HEK293 (cell line): ENCODE measurements around the gene EXOSC1.

Experiments
- CTCF ChIA-PET: fragments of 350-600 bp; formaldehyde crosslinking; extraction: SDS; loops from one replicate; lab custom pipeline; 2021; ENCODE audit warnings: antibody characterized with exemption; lab: Yijun Ruan, JAX
- POLR2A ChIA-PET: fragments of 300-600 bp; formaldehyde crosslinking; extraction: SDS; loops from one replicate; lab custom pipeline; 2020; ENCODE audit warnings: antibody characterized with exemption, inconsistent platforms; lab: Yijun Ruan, JAX
- H3K27ac ChIP-seq: fragments of 200-500 bp; sonication (Bioruptor generic); 2 replicates; pipeline ENCODE4 v1.5.1; 2014; ENCODE audit warnings: low read depth, low read length, control low read depth, inconsistent platforms; ENCODE audit errors: extremely low read depth
- H3K36me3 ChIP-seq, 2 experiments: fragments of 200-500 bp in 1 of 2; sonication (Bioruptor generic) in 1 of 2; 1 replicate in 1 of 2; 2 replicates in 1 of 2; pipeline ENCODE4 v1.5.1; 2014 to 2017; ENCODE audit warnings: inconsistent platforms in 2 of 2, low read length in 2 of 2; ENCODE audit not compliant: control insufficient read depth in 2 of 2, insufficient read depth in 1 of 2
- H3K4me1 ChIP-seq: fragments of 200-500 bp; sonication (Bioruptor generic); 2 replicates; pipeline ENCODE4 v1.5.1; 2014; ENCODE audit warnings: mild to moderate bottlenecking, low read length, inconsistent platforms; ENCODE audit not compliant: control insufficient read depth, insufficient read depth
- H3K4me3 ChIP-seq: 2 replicates; pipeline ENCODE4 v1.5.1; 2011; ENCODE audit warnings: low read depth, mild to moderate bottlenecking, control low read depth, low read length, moderate library complexity
- H3K9me3 ChIP-seq: fragments of 200-500 bp; sonication (Bioruptor generic); 2 replicates; pipeline ENCODE4 v1.5.1; 2014; ENCODE audit warnings: low read depth, low read length, inconsistent platforms; ENCODE audit not compliant: control insufficient read depth, insufficient read depth
- CTCF ChIP-seq: fragments of 450-650 bp; formaldehyde crosslinking; IDR thresholded peaks from 2 replicates; pipeline ENCODE4 v1.5.1; 2016; ENCODE audit warnings: missing biosample characterization, missing genetic modification characterization
- IKZF3 ChIP-seq: fragments of 450-650 bp; IDR thresholded peaks from 2 replicates; pipeline ENCODE4 v1.5.0; 2018; ENCODE audit warnings: missing biosample characterization, mild to moderate bottlenecking, missing genetic modification characterization, moderate library complexity
- INSM2 ChIP-seq: fragments of 450-650 bp; formaldehyde crosslinking; IDR thresholded peaks from 2 replicates; pipeline ENCODE4 v1.5.1; 2016; ENCODE audit warnings: missing biosample characterization, missing genetic modification characterization
- KLF17 ChIP-seq: fragments of 450-650 bp; formaldehyde crosslinking; IDR thresholded peaks from 2 replicates; pipeline ENCODE4 v1.5.1; 2016; ENCODE audit warnings: missing biosample characterization, missing genetic modification characterization
- KLF9 ChIP-seq: fragments of 450-650 bp; formaldehyde crosslinking; IDR thresholded peaks from 2 replicates; pipeline ENCODE4 v1.5.1; 2016; ENCODE audit warnings: missing biosample characterization, missing genetic modification characterization, low read depth
- PATZ1 ChIP-seq: fragments of 450-650 bp; formaldehyde crosslinking; IDR thresholded peaks from 2 replicates; pipeline ENCODE4 v1.5.1; 2016; ENCODE audit warnings: missing biosample characterization, missing genetic modification characterization
- PBX3 ChIP-seq: sonication (generic); formaldehyde crosslinking; IDR thresholded peaks from 2 replicates; pipeline ENCODE4 v1.8.1; 2022; ENCODE audit warnings: mild to moderate bottlenecking, moderate library complexity, missing genetic modification reagents
- REPIN1 ChIP-seq: fragments of 450-650 bp; formaldehyde crosslinking; IDR thresholded peaks from 2 replicates; pipeline ENCODE4 v1.5.1; 2017; ENCODE audit warnings: missing biosample characterization, missing genetic modification characterization, low read depth
- SALL2 ChIP-seq: fragments of 450-650 bp; formaldehyde crosslinking; IDR thresholded peaks from 2 replicates; pipeline ENCODE4 v1.5.0; 2017; ENCODE audit warnings: missing biosample characterization, mild to moderate bottlenecking, missing genetic modification characterization, borderline replicate concordance
- SP3 ChIP-seq: fragments of 450-650 bp; formaldehyde crosslinking; IDR thresholded peaks from 2 replicates; pipeline ENCODE4 v1.5.1; 2016; ENCODE audit warnings: missing biosample characterization, missing genetic modification characterization
- ZBTB11 ChIP-seq: fragments of 450-650 bp; formaldehyde crosslinking; conservative IDR thresholded peaks from 2 replicates; pipeline ENCODE4 v1.5.1; 2016; ENCODE audit warnings: low read depth, missing biosample characterization, missing genetic modification characterization
- ZEB2 ChIP-seq: fragments of 450-650 bp; formaldehyde crosslinking; IDR thresholded peaks from 2 replicates; pipeline ENCODE4 v1.5.1; 2016; ENCODE audit warnings: missing biosample characterization, missing genetic modification characterization
- ZNF394 ChIP-seq: fragments of 450-650 bp; formaldehyde crosslinking; IDR thresholded peaks from 2 replicates; pipeline ENCODE4 v1.5.1; 2016; ENCODE audit warnings: missing biosample characterization, missing genetic modification characterization, mild to moderate bottlenecking, moderate library complexity, borderline replicate concordance
- ZNF501 ChIP-seq: fragments of 450-650 bp; formaldehyde crosslinking; IDR thresholded peaks from 2 replicates; pipeline ENCODE4 v1.5.1; 2016; ENCODE audit warnings: missing biosample characterization, missing genetic modification characterization
- ZNF555 ChIP-seq: fragments of 450-650 bp; formaldehyde crosslinking; conservative IDR thresholded peaks from 2 replicates; pipeline ENCODE4 v1.5.1; 2017; ENCODE audit warnings: missing biosample characterization, mild to moderate bottlenecking, missing genetic modification characterization, inconsistent platforms
- ZNF561 ChIP-seq: fragments of 450-650 bp; IDR thresholded peaks from 2 replicates; pipeline ENCODE4 v1.5.1; 2018; ENCODE audit warnings: missing biosample characterization, missing genetic modification characterization, borderline replicate concordance
- ZNF596 ChIP-seq: fragments of 450-650 bp; IDR thresholded peaks from 2 replicates; pipeline ENCODE4 v1.5.0; 2018; ENCODE audit warnings: missing biosample characterization, mild to moderate bottlenecking, missing genetic modification characterization, moderate library complexity
- ZNF610 ChIP-seq: fragments of 450-650 bp; formaldehyde crosslinking; IDR thresholded peaks from 2 replicates; pipeline ENCODE4 v1.5.1; 2016; ENCODE audit warnings: missing biosample characterization, missing genetic modification characterization, borderline replicate concordance
- ZNF629 ChIP-seq: fragments of 450-650 bp; formaldehyde crosslinking; IDR thresholded peaks from 2 replicates; pipeline ENCODE4 v1.5.1; 2017; ENCODE audit warnings: missing biosample characterization, missing genetic modification characterization
- ZNF660 ChIP-seq: fragments of 450-650 bp; IDR thresholded peaks from 2 replicates; pipeline ENCODE4 v1.5.1; 2018; ENCODE audit warnings: missing biosample characterization, mild to moderate bottlenecking, missing genetic modification characterization
- ZSCAN23 ChIP-seq: fragments of 450-650 bp; formaldehyde crosslinking; IDR thresholded peaks from 2 replicates; pipeline ENCODE4 v1.5.1; 2016; ENCODE audit warnings: missing biosample characterization, missing genetic modification characterization
- ZSCAN30 ChIP-seq: fragments of 450-650 bp; IDR thresholded peaks from 2 replicates; pipeline ENCODE4 v1.5.1; 2018; ENCODE audit warnings: missing biosample characterization, mild to moderate bottlenecking, missing genetic modification characterization, moderate library complexity

EXOSC1 gene

GRCh38 chr10:97425964-97426775, 19.6 kb downstream of the EXOSC1 start, which contains the start of gene PGAM1:
PGAM1 (plus strand) TSS chr10:97426191; CDS start chr10:97426308, 117 bp downstream.
- Histone ChIP-seq H3K27ac (peak within 1 kb of the TSS; percentile 96), H3K36me3 (peaks cover 30 to 47% of the 10 kb centered on the region in 2 experiments), H3K4me1 (no peaks in the 10 kb centered on the region; the same call in 1 of the 2 replicates), H3K4me3 (peak within 1 kb of the TSS; percentile 87), H3K9me3 (no peaks in the 10 kb centered on the region)
- POLR2A ChIA-PET = interaction anchor here (0.8 kb wide), 1 partner anchor 260 kb away, joined by 3 read pairs; the partner anchor contains the start of gene AVPI1
- CTCF ChIA-PET = interaction anchor here (0.7 kb wide), 1 partner anchor 15 kb away, joined by 3 read pairs; no protein-coding TSS in a partner anchor
- TF ChIP-seq ZSCAN30 (tag by site-specific recombination) (peak; percentile 54; the same call in 1 of the 2 replicates), REPIN1 (peak; percentile 59; the same call in 1 of the 2 replicates), IKZF3 (tag by site-specific recombination) (no peak), ZNF629 (tag by site-specific recombination) (0 out of 2 replicates have a peak, but pooled peaks have one; percentile 27), INSM2 (peak; percentile 56), ZNF501 (tag by site-specific recombination) (peak; percentile 82; the same call in 1 of the 2 replicates), ZNF555 (tag by site-specific recombination) (no peak), PBX3 (CRISPR knock-in tag) (peak; percentile 36; the same call in 1 of the 2 replicates), KLF9 (peak; percentile 21), KLF17 (tag by site-specific recombination) (peak; percentile 53; the same call in 1 of the 2 replicates), ZNF596 (tag by site-specific recombination) (no peak), SP3 (tag by site-specific recombination) (peak; percentile 58; the same call in 1 of the 2 replicates), ZNF660 (tag by site-specific recombination) (peak; percentile 83; the same call in 1 of the 2 replicates), ZNF394 (tag by site-specific recombination) (peak; percentile 99), ZEB2 (tag by site-specific recombination) (peak; percentile 49; the same call in 1 of the 2 replicates), PATZ1 (peak; percentile 96), ZNF610 (tag by site-specific recombination) (peak; percentile 36; the same call in 1 of the 2 replicates), ZBTB11 (tag by site-specific recombination) (peak; percentile 62; the same call in 1 of the 2 replicates), ZNF561 (peak; percentile 83; the same call in 1 of the 2 replicates), SALL2 (tag by site-specific recombination) (no peak), CTCF (tag by site-specific recombination) (peak; percentile 99), ZSCAN23 (tag by site-specific recombination) (no peak)
